GM23248 (cell line): ENCODE measurements around the gene ZNF383.
"Not testable (repeated sequence)": the region's sequence is repeated elsewhere in the genome, so short reads cannot be mapped to it uniquely, and the experiment has no call there.

ENCODE experiments used
- EZH2 ChIP-seq: fragments of 200-600 bp; sonication (generic); IDR thresholded peaks from 2 replicates; pipeline ENCODE4 v1.6.1; 2018; ENCODE audit warnings: antibody characterized with exemption, mild to moderate bottlenecking; ENCODE audit not compliant: insufficient read depth, poor library complexity, severe bottlenecking
- EZH2phosphoT487 ChIP-seq: fragments of 200-600 bp; sonication (generic); IDR thresholded peaks from 2 replicates; pipeline ENCODE4 v1.6.1; 2018; ENCODE audit warnings: antibody characterized with exemption, moderate library complexity, mild to moderate bottlenecking, low read depth; ENCODE audit not compliant: insufficient read depth

GRCh38 chr19:37267755-37268154 lies 49.7 kb downstream of the ZNF383 start:
- TF ChIP-seq EZH2, EZH2phosphoT487: not testable (repeated sequence)
